ENCODE measurements around the gene ITPK1. TPM values are rescaled to one million over a fixed set of nuclear protein-coding genes. Genes with fewer than 3 reads are reported as not detected.

Gene ITPK1
- total RNA-seq, 1 donor from 2014 or later, result 66.9 TPM

GRCh38 chr14:92888896-92889295, 226.8 kb downstream of the ITPK1 start:
- no peak overlapping the region for H3K4me3 Mint-ChIP-seq (ENCODE audit: low read depth)
- no peaks in the 10 kb centered on the region for H3K36me3 Mint-ChIP-seq (ENCODE audit: low read depth)
- intact Hi-C loops (cut with micrococcal nuclease), result no loop called here
- H3K9me3 Mint-ChIP-seq, result peaks cover 12% of the 10 kb centered on the region
- DNase-seq (ENCODE audit: low spot score), result no peak
- peaks cover 10% of the 10 kb centered on the region for H3K27me3 Mint-ChIP-seq (ENCODE audit: low read depth)
- H3K4me1 Mint-ChIP-seq (ENCODE audit: low read depth), result no peaks in the 10 kb centered on the region
- no peak overlapping the region for H3K27ac Mint-ChIP-seq

DNA sequence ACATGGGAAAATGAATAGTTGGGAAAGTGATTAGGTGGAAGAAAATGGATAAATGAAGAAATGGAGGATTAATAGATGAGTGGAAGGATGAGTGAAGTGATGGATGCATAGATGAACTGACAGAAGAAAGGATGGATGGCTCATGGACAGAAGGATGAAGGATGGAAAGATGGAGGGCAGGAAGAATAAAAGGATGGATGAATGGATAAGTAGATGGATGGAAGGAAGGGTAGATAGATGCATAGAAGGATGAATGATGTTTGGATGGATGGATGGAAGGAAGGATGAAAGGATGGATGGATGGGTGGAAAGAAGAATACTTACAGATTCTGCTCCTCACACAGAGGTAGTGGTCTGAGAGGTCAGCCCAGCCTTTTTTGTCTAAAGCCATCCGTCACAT, 228.6 kb downstream of the ITPK1 start:
- DNase-seq (ENCODE audit: low spot score), result no peak
- Mint-ChIP-seq H3K27ac (no peak overlapping the region), H3K4me3 (ENCODE audit: low read depth) (no peak overlapping the region), H3K36me3 (ENCODE audit: low read depth) (no peaks in the 10 kb centered on the region), H3K9me3 (peaks cover 4% of the 10 kb centered on the region), H3K4me1 (ENCODE audit: low read depth) (no peaks in the 10 kb centered on the region), H3K27me3 (ENCODE audit: low read depth) (peaks cover 10% of the 10 kb centered on the region)
- intact Hi-C loops (cut with micrococcal nuclease), result no loop called here

Other genes with a start within 250 kb of the ITPK1 start
- gene CHGA, start 192.8 kb downstream of the ITPK1 start, total RNA-seq, result not detected in 2 replicates
- 17.8 and 18.7 TPM in 2 replicates for gene MOAP1, start 69.0 kb upstream of the ITPK1 start, total RNA-seq
- gene LYSET, start 69.4 kb upstream of the ITPK1 start, total RNA-seq, result 12.2 and 13.4 TPM in 2 replicates
- 13.4 and 15.2 TPM in 2 replicates for gene GON7, start 91.1 kb upstream of the ITPK1 start, total RNA-seq
- gene UBR7, start 91.3 kb upstream of the ITPK1 start, total RNA-seq, result 30.9 and 32.9 TPM in 2 replicates
- gene BTBD7, start 217.1 kb upstream of the ITPK1 start, total RNA-seq, result 16.5 and 17.9 TPM in 2 replicates
- not detected in 2 replicates for gene COX8C, start 231.3 kb upstream of the ITPK1 start, total RNA-seq

All from activated T-helper 2 cell treated with anti-CD3 and anti-CD28 coated beads, Interferon-gamma antibody, Interleukin-2, Interleukin-4, amounts not matched to agents 10 μg/mL and 5 μg/mL and 100 μg/mL, durations not matched to agents 14 hours and 24 hours and 36 hours (primary cell).